Endometrial microvascular endothelial cells (primary cell): ENCODE results near the gene ASIP. TPM values are rescaled to one million over a fixed set of nuclear protein-coding genes. Genes with fewer than 3 reads are reported as not detected.

Source experiments
- in situ Hi-C: cut with HindIII; loops from 2 replicates; pipeline ENCODE4 v1.10.0; 2017; ENCODE audit warnings: low sequenced_read_pairs, low pct_unique_long_range_greater_than_20kb; ENCODE audit errors: inconsistent ontology term
- total RNA-seq: library from RNA; depleted of rRNA; stranded (reverse); fragments of >200 nt; gene quantifications from one replicate; pipeline ENCODE4 v1.2.3, GENCODE V29; 2015; ENCODE audit errors: inconsistent ontology term

ASIP gene
- total RNA-seq, 1 donor from 2014 or later: not detected

- in situ Hi-C loops: no loop called here
Measured at GRCh38 chr20:34301587-34302311, 60.5 kb downstream of the ASIP start.

GRCh38 chr20:34302312-34302722 lies 61.1 kb downstream of the ASIP start:
- in situ Hi-C loops: no loop called here

GRCh38 chr20:34302723-34303533 lies 61.7 kb downstream of the ASIP start, which contains the start of gene AHCY:
Gene AHCY (minus strand): TSS chr20:34303355. CDS start chr20:34303270, 85 bp downstream.
- in situ Hi-C loops: no loop called here

GRCh38 chr20:34305333-34306230 lies 64.4 kb downstream of the ASIP start:
- in situ Hi-C loops: no loop called here

- in situ Hi-C loops: no loop called here
Measured at GRCh38 chr20:34309691-34310090, 68.5 kb downstream of the ASIP start.

- in situ Hi-C loops: no loop called here
Measured at GRCh38 chr20:34310481-34311117, 69.4 kb downstream of the ASIP start.

- in situ Hi-C loops: no loop called here
Measured at GRCh38 chr20:34311118-34312023, 70.1 kb downstream of the ASIP start.

- in situ Hi-C loops: no loop called here
Measured at GRCh38 chr20:34312024-34312460, 70.8 kb downstream of the ASIP start.

- in situ Hi-C loops: no loop called here
Measured at GRCh38 chr20:34312544-34313217, 71.5 kb downstream of the ASIP start.

GRCh38 chr20:34315236-34315635 lies 74.0 kb downstream of the ASIP start:
- in situ Hi-C loops: no loop called here

GRCh38 chr20:34316196-34316814 lies 75.1 kb downstream of the ASIP start:
- in situ Hi-C loops: no loop called here

Other genes starting within 250 kb of the ASIP start
- gene RALY, start 247.5 kb upstream of the ASIP start, total RNA-seq: 145 TPM
- 73.2 TPM for gene EIF2S2, start 129.2 kb upstream of the ASIP start, total RNA-seq
- 134 TPM for gene AHCY, start 61.9 kb downstream of the ASIP start, total RNA-seq
- 39.4 TPM for gene ITCH, start 121.8 kb downstream of the ASIP start, total RNA-seq